GM21447 (cell line): Measurements from ENCODE around the gene TMEM191C.
A peak's percentile ranks its signal among the peaks of the same experiment; 100 is the strongest.
"Not testable (repeated sequence)": the region's sequence is repeated elsewhere in the genome, so short reads cannot be mapped to it uniquely, and the experiment has no call there.

Source experiments
- ATAC-seq: cut with Tn5 transposase; IDR thresholded peaks from one replicate; pipeline ENCODE4 v1.9.1; 2021; ENCODE audit not compliant: unreplicated experiment

Gene TMEM191C

GRCh38 chr22:21467337-21468193, at the start of gene TMEM191C:
Gene TMEM191C, plus strand, starts transcription at chr22:21467387. Its CDS starts 73 bp downstream, at chr22:21467460.
- peak; percentile 7 for ATAC-seq

GRCh38 chr22:21417853-21418252, 49.3 kb upstream of the TMEM191C start:
- ATAC-seq: peak; percentile 24

- not testable (repeated sequence) for ATAC-seq
Measured at GRCh38 chr22:21418974-21419638, 48.1 kb upstream of the TMEM191C start.

- ATAC-seq: not testable (repeated sequence)
Measured at GRCh38 chr22:21420180-21420763, 46.9 kb upstream of the TMEM191C start.

GRCh38 chr22:21424084-21424709, 43.0 kb upstream of the TMEM191C start:
- ATAC-seq: not testable (repeated sequence)

- ATAC-seq: not testable (repeated sequence)
Measured at GRCh38 chr22:21434378-21435233, 32.6 kb upstream of the TMEM191C start.

- ATAC-seq: not testable (repeated sequence)
Measured at GRCh38 chr22:21435998-21436810, 31.0 kb upstream of the TMEM191C start.

GRCh38 chr22:21438013-21438412, 29.2 kb upstream of the TMEM191C start:
- ATAC-seq: not testable (repeated sequence)

GRCh38 chr22:21440018-21440636, 27.1 kb upstream of the TMEM191C start:
- not testable (repeated sequence) for ATAC-seq

GRCh38 chr22:21440676-21441075, 26.5 kb upstream of the TMEM191C start:
- ATAC-seq: not testable (repeated sequence)

GRCh38 chr22:21441170-21441569, 26.0 kb upstream of the TMEM191C start:
- not testable (repeated sequence) for ATAC-seq

- not testable (repeated sequence) for ATAC-seq
Measured at GRCh38 chr22:21442123-21442522, 25.1 kb upstream of the TMEM191C start.

- ATAC-seq: not testable (repeated sequence)
Measured at GRCh38 chr22:21442646-21443045, 24.5 kb upstream of the TMEM191C start.

- no peak for ATAC-seq
Measured at GRCh38 chr22:21443057-21443734, 24.0 kb upstream of the TMEM191C start.

- no peak for ATAC-seq
Measured at GRCh38 chr22:21443735-21444421, 23.3 kb upstream of the TMEM191C start.

GRCh38 chr22:21444701-21445436, 22.3 kb upstream of the TMEM191C start:
- no peak for ATAC-seq
